Astrocyte of the spinal cord (primary cell): ENCODE data around the gene ADCK2.
"Not testable (repeated sequence)": the region's sequence is repeated elsewhere in the genome, so short reads cannot be mapped to it uniquely, and the experiment has no call there.

Experiments
- DNase-seq: peaks from one replicate; pipeline ENCODE4 v3.0.0; 2011; ENCODE audit warnings: low read depth, low spot score
- H3K4me3 ChIP-seq: 2 replicates; pipeline ENCODE4 v1.5.1; 2011; ENCODE audit warnings: low read depth, mild to moderate bottlenecking, low read length, moderate library complexity
- CTCF ChIP-seq: IDR thresholded peaks from 2 replicates; pipeline ENCODE4 v1.5.1; 2012; ENCODE audit warnings: low read depth, mild to moderate bottlenecking, low read length, inconsistent platforms
- in situ Hi-C: cut with HindIII; loops from 2 replicates; pipeline ENCODE4 v1.10.0; 2017; ENCODE audit warnings: low sequenced_read_pairs

Gene ADCK2

GRCh38 chr7:140702774-140703173, 30.0 kb downstream of the ADCK2 start:
- no peak overlapping the region for H3K4me3 ChIP-seq

GRCh38 chr7:140704205-140704604, 31.5 kb downstream of the ADCK2 start:
- no peak overlapping the region for H3K4me3 ChIP-seq
- DNase-seq, result no peak
- TF ChIP-seq CTCF, result no peak
- in situ Hi-C loops, result no loop called here

More at GRCh38 chr7:140702774-140703173, 30.0 kb downstream of the ADCK2 start:
- DNase-seq, result no peak
- no peak for TF ChIP-seq CTCF
- in situ Hi-C loops, result no loop called here

- in situ Hi-C loops, result no loop called here
- DNase-seq, result no peak
- H3K4me3 ChIP-seq, result no peak overlapping the region
- no peak for TF ChIP-seq CTCF
Measured at GRCh38 chr7:140707132-140707531, 34.4 kb downstream of the ADCK2 start.

GRCh38 chr7:140708764-140709163, 36.0 kb downstream of the ADCK2 start:
- in situ Hi-C loops, DNase-seq, H3K4me3 ChIP-seq: not testable (repeated sequence)

- H3K4me3 ChIP-seq, in situ Hi-C loops, DNase-seq: not testable (repeated sequence)
Measured at GRCh38 chr7:140712392-140712791, 39.6 kb downstream of the ADCK2 start.

- DNase-seq, result no peak
- in situ Hi-C loops, result no loop called here
- no peak for TF ChIP-seq CTCF
- no peak overlapping the region for H3K4me3 ChIP-seq
Measured at GRCh38 chr7:140714331-140715040, 41.7 kb downstream of the ADCK2 start.

- TF ChIP-seq CTCF, result no peak
- peak; percentile 11 for DNase-seq
- H3K4me3 ChIP-seq, result no peak overlapping the region
- in situ Hi-C loops, result no loop called here
Measured at GRCh38 chr7:140719721-140720120, 47.0 kb downstream of the ADCK2 start.

- TF ChIP-seq CTCF, result no peak
- no peak overlapping the region for H3K4me3 ChIP-seq
- DNase-seq, result no peak
- in situ Hi-C loops, result no loop called here
Measured at GRCh38 chr7:140722254-140722653, 49.5 kb downstream of the ADCK2 start.
